Spleen (tissue), 7 donors: ENCODE measurements around the gene UBQLN1.

Experiments
- POLR2AphosphoS5 ChIP-seq, 3 donors: sonication (generic); formaldehyde crosslinking; IDR thresholded peaks; one replicate each; pipeline ENCODE4 v1.5.1; 2017; ENCODE audit warnings: antibody characterized with exemption in 3 of 3
- TF ChIP-seq, protein P1 (sequence below), 11 experiments: fragments of 200-600 bp in 7 of 11; fragments of 450-650 bp in 4 of 11; sonication (generic) in 4 of 11; IDR thresholded peaks in 8 of 11; conservative IDR thresholded peaks in 3 of 11; 1 replicate in 7 of 11; 2 replicates in 4 of 11; pipeline versions ENCODE4 v1.4.0 to v1.8.0; 2016 to 2021; ENCODE audit warnings: antibody characterized with exemption in 11 of 11, inconsistent platforms in 4 of 11, mild to moderate bottlenecking in 1 of 11
- donor health status: DM: no; HTN: no; CAD: no; lungs with moderate emphysema.
- donor health status: DM: no; HTN: no; CAD: no.
- donor health status: DM: no; HTN: no; CAD: no.

- TF ChIP-seq, protein P1, sequence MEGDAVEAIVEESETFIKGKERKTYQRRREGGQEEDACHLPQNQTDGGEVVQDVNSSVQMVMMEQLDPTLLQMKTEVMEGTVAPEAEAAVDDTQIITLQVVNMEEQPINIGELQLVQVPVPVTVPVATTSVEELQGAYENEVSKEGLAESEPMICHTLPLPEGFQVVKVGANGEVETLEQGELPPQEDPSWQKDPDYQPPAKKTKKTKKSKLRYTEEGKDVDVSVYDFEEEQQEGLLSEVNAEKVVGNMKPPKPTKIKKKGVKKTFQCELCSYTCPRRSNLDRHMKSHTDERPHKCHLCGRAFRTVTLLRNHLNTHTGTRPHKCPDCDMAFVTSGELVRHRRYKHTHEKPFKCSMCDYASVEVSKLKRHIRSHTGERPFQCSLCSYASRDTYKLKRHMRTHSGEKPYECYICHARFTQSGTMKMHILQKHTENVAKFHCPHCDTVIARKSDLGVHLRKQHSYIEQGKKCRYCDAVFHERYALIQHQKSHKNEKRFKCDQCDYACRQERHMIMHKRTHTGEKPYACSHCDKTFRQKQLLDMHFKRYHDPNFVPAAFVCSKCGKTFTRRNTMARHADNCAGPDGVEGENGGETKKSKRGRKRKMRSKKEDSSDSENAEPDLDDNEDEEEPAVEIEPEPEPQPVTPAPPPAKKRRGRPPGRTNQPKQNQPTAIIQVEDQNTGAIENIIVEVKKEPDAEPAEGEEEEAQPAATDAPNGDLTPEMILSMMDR (IDR thresholded peaks at IDR 0.05 in 8 of 11, conservative IDR thresholded peaks at IDR 0.05 in 3 of 11): no peak
- no peak for TF ChIP-seq POLR2AphosphoS5 (IDR thresholded peaks at IDR 0.05)
Observed at GRCh38 chr9:83639266-83639665, 68.5 kb downstream of the UBQLN1 start.
